Measurements from ENCODE around the gene USP10. TPM values are rescaled to one million over a fixed set of nuclear protein-coding genes. Genes with fewer than 3 reads are reported as not detected.

The USP10 gene
- total RNA-seq, 2 experiments from 2014 or later: 140 TPM

GRCh38 chr16:84689111-84689510 lies 10.7 kb upstream of the USP10 start:
- ChIA-PET CTCF (interaction anchor here (1.1 kb wide), 1 partner anchor 36 kb away, joined by 3 read pairs; no protein-coding TSS in a partner anchor), POLR2A (no interaction called here)

GRCh38 chr16:84690088-84690819 lies 9.5 kb upstream of the USP10 start:
- POLR2A ChIA-PET: no interaction called here
- CTCF ChIA-PET: no interaction called here

- CTCF ChIA-PET: no interaction called here
- POLR2A ChIA-PET: no interaction called here
Observed at GRCh38 chr16:84692451-84693214, 7.2 kb upstream of the USP10 start.

- POLR2A ChIA-PET: interaction anchor here (0.6 kb wide), 1 partner anchor 32 kb away, joined by 4 read pairs; no protein-coding TSS in a partner anchor
Observed at GRCh38 chr16:84693869-84694268, 5.9 kb upstream of the USP10 start.

GRCh38 chr16:84694980-84695379 lies 4.8 kb upstream of the USP10 start:
- POLR2A ChIA-PET: no interaction called here

More at GRCh38 chr16:84693869-84694268, 5.9 kb upstream of the USP10 start:
- CTCF ChIA-PET: interaction anchor here (0.6 to 1.1 kb wide), 3 partner anchors 32 to 550 kb away, joined by 3 to 5 read pairs (median 4); no protein-coding TSS in a partner anchor

GRCh38 chr16:84699147-84699711 lies 571 bp upstream of the USP10 start:
- POLR2A ChIA-PET: no interaction called here
- CTCF ChIA-PET: no interaction called here

More at GRCh38 chr16:84694980-84695379, 4.8 kb upstream of the USP10 start:
- CTCF ChIA-PET: interaction anchor here (1.1 kb wide), 1 partner anchor 23 kb away, joined by 3 read pairs; no protein-coding TSS in a partner anchor

GRCh38 chr16:84700446-84701300 lies 873 bp downstream of the USP10 start:
- CTCF ChIA-PET: interaction anchor here (0.5 to 4.1 kb wide), 12 partner anchors 14 to 194 kb away, joined by 3 to 20 read pairs (median 3); no protein-coding TSS in a partner anchor
- POLR2A ChIA-PET: interaction anchor here (0.5 to 1.3 kb wide), 10 partner anchors 20 to 199 kb away, joined by 3 to 8 read pairs (median 4); partner anchors contain the start of gene COTL1

GRCh38 chr16:84703681-84704080 lies 3.9 kb downstream of the USP10 start:
- POLR2A ChIA-PET: no interaction called here

GRCh38 chr16:84704253-84704652 lies 4.5 kb downstream of the USP10 start:
- POLR2A ChIA-PET: no interaction called here
- CTCF ChIA-PET: interaction anchor here (0.6 to 2.3 kb wide), 3 partner anchors 9 to 186 kb away, joined by 3 to 9 read pairs (median 5); no protein-coding TSS in a partner anchor

More at GRCh38 chr16:84703681-84704080, 3.9 kb downstream of the USP10 start:
- CTCF ChIA-PET: interaction anchor here (0.7 to 4.1 kb wide), 4 partner anchors 17 to 35 kb away, joined by 3 to 20 read pairs (median 6); no protein-coding TSS in a partner anchor

- ChIA-PET POLR2A (no interaction called here), CTCF (no interaction called here)
Observed at GRCh38 chr16:84706856-84707255, 7.1 kb downstream of the USP10 start.

GRCh38 chr16:84709609-84710008 lies 9.8 kb downstream of the USP10 start:
- ChIA-PET CTCF (interaction anchor here (1.4 kb wide), 1 partner anchor 30 kb away, joined by 3 read pairs; no protein-coding TSS in a partner anchor), POLR2A (no interaction called here)

- POLR2A ChIA-PET: no interaction called here
- CTCF ChIA-PET: interaction anchor here (0.7 to 1.9 kb wide), 3 partner anchors 28 to 37 kb away, joined by 3 to 6 read pairs (median 5); no protein-coding TSS in a partner anchor
Observed at GRCh38 chr16:84710686-84711085, 10.9 kb downstream of the USP10 start.

GRCh38 chr16:84712138-84712671 lies 12.4 kb downstream of the USP10 start:
- CTCF ChIA-PET: interaction anchor here (0.9 to 1.9 kb wide), 4 partner anchors 14 to 40 kb away, joined by 3 to 6 read pairs (median 4); no protein-coding TSS in a partner anchor
- POLR2A ChIA-PET: no interaction called here

- ChIA-PET POLR2A (no interaction called here), CTCF (interaction anchor here (0.6 to 1.9 kb wide), 7 partner anchors 9 to 648 kb away, joined by 3 to 8 read pairs (median 3); no protein-coding TSS in a partner anchor)
Observed at GRCh38 chr16:84712801-84713775, 13.3 kb downstream of the USP10 start.

- POLR2A ChIA-PET: no interaction called here
- CTCF ChIA-PET: interaction anchor here (1.2 to 1.9 kb wide), 4 partner anchors 10 to 91 kb away, joined by 3 to 8 read pairs (median 4); no protein-coding TSS in a partner anchor
Observed at GRCh38 chr16:84714028-84714427, 14.2 kb downstream of the USP10 start.

- POLR2A ChIA-PET: no interaction called here
- CTCF ChIA-PET: interaction anchor here (0.6 to 1.5 kb wide), 4 partner anchors 14 to 43 kb away, joined by 3 to 4 read pairs (median 4); no protein-coding TSS in a partner anchor
Observed at GRCh38 chr16:84715424-84715823, 15.6 kb downstream of the USP10 start.

GRCh38 chr16:84715854-84716253 lies 16.1 kb downstream of the USP10 start:
- CTCF ChIA-PET: interaction anchor here (1.3 to 1.5 kb wide), 3 partner anchors 13 to 44 kb away, joined by 3 to 4 read pairs (median 4); no protein-coding TSS in a partner anchor
- POLR2A ChIA-PET: no interaction called here
